ENCODE results near the gene SPTBN5. TPM values are rescaled to one million over a fixed set of nuclear protein-coding genes. Genes with fewer than 3 reads are reported as not detected.

SPTBN5 gene
- polyA plus RNA-seq, 4 donors: 1.3 to 3.6 (median 2.6) TPM

DNA sequence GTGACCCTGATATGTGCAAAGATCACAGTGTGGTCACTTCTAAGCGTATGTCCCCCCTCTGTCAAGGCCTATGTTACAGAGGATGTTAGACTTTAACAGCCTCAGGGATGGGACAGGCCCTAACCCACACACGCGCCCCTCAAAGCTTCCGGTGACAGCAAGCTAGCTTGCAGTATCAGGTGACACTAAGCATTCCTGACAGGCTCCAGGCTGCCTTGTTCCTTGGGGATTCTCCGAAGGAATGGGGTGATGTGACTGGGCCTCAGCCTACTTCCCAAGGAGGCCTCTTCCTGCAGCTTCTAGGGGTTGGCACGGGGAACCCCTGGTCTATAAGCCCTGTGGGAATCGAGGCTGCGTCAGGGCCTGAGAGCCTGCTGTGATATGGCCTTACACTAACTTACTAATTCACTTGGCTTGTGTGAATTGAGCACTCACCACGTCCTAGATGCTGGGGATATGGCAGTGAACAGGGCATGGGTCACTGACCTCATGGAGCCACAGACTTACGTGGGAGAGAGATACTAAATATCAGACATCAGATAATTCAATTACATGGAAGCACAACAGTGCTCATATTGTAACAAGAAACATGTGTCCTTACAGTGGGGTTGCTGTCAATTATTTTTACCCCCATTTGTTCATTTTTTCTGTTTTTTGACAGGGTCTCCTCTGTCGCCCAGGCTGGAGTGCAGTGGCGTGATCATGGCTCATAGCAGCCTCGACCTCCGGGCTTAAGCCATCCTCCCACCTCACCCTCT is 11.4 kb upstream of the SPTBN5 start:
- DNase-seq (ENCODE audit: low read depth in 4 of 4, low spot score in 3 of 4): no peak

DNA sequence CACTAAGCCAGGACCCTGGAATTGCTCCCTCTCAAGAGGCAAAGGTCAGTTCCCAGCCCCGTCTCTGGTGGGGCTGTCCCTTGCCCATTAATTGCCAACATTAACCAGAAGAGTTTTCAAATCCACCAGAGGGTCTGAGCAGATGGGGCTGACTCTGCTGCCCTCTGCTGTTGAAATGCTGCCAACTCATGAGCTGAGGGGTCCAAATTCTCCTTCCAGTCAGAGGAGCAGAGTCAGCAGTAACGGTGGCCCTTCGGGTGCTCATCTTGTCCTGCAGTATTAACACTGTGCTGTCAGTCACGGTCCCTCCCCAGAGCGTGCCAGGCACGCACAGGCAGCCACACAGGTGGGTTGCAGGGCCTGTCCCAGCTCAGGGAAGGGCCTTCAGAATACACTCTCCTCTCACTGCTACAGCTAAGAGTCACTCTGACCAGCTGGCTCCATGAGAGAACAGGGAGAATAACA is 10.7 kb upstream of the SPTBN5 start:
- peak in 3 of 4 donors; percentile 60 to 65 (median 60) for DNase-seq (ENCODE audit: low read depth in 4 of 4, low spot score in 3 of 4)

DNA sequence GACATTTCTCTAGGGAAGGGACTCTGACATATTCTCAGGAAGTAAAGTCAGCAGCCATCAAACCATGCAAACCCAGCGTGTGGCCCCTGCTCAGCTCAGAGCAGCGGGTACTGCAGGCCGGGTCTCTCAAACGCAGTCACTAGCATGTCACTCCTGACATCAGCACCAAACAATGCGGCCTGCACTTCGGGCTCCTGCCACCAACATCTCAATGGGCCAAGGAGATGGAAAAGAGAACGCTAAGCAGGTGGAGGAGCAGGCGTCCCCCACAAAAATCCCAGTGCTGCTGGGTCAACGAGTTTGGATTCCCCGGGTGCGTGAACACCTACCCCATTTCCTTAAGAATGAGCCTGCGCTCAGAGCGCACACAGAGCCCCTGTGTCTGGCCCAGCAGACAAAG is 9.9 kb upstream of the SPTBN5 start:
- no peak for DNase-seq (ENCODE audit: low read depth in 4 of 4, low spot score in 3 of 4)

DNA sequence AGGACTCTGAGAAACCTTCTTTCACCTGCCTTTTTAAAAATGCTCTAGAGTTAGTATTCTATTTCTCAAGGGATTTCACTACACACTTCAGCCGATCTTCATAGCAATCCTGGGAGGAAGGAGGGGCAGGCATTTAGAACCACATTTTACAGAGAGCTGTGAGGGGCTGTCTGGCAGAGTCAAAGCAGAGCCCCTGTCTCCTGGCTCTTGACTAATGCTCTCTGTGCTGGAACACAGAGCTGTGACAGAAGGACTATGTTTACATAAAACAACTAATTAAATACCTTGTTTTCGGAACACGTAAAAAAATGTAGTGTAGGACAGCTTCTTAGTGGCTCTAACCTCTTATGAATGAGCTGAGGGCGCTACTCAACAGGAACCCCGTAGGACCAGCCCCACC is 7.6 kb upstream of the SPTBN5 start:
- no peak for DNase-seq (ENCODE audit: low read depth in 4 of 4, low spot score in 3 of 4)

DNA sequence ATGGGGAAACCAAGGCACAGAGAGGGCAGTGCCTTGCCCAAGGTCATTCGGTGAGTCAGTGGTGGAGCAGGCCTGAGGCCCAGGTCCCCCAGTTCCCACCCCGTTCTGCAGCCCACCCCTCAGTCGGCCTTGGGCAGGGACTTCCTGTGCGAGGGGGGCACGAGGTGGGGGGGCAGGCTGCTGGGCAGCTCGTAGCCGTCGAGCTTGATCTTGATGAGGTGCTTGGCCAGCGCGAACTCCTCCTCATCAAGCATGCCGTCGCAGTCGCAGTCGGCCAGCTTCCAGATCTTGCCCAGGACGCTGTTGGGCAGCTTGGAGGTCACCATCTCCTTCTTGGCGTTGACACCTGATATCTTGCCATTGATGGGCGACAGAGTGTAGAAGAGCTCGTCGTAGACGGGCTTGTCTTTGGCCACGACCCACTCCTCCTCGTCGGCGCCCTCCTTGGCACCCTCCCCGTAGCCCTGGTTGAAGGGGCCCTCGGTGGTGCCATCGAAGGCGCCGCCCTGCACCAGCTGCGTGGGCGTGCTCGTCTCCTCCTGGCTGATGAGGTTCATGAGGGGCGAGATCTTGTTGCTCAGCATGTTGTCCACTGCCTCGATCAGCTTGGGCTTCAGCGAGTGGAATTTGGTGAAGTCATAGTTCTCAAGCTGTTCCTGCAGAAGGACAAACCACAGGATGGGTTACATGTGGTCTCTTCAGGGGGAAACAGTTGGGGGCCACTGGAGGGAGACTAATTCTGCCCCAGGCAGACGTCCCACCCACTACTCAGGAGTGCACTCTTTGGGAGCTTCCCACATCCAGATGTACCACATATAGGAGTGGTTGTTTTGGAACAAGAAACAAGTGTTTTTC is 6.9 kb upstream of the SPTBN5 start:
- DNase-seq (ENCODE audit: low read depth in 4 of 4, low spot score in 3 of 4): no peak

DNA sequence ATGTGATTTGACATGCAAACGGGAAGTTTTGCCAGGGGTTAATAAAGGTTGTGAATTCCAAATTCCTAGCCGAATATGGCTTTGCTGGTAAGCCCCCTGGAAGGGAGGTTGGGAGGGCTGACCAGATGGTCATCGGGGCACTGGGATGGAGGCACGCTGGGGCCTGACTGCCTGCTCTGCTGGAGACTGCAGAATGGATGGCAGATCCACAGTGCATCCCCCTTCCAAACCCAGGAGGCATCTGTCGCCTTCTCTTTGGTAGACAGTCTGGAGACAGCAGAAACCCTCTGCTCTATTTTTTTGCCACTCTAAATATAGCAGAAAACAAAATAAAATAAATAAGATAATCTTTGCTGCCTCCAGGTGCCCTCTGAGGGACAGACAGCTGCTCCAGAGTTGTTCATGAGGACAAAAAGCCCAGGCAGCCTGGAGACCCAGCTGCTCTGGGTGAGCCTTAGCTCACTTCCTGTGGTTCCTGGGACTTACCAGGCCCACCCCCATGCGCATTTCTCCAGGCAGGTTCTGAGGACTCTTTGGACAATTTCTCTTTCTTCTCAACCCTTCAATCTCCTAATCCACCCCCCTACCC is 6.1 kb upstream of the SPTBN5 start:
- no peak for DNase-seq (ENCODE audit: low read depth in 4 of 4, low spot score in 3 of 4)

DNA sequence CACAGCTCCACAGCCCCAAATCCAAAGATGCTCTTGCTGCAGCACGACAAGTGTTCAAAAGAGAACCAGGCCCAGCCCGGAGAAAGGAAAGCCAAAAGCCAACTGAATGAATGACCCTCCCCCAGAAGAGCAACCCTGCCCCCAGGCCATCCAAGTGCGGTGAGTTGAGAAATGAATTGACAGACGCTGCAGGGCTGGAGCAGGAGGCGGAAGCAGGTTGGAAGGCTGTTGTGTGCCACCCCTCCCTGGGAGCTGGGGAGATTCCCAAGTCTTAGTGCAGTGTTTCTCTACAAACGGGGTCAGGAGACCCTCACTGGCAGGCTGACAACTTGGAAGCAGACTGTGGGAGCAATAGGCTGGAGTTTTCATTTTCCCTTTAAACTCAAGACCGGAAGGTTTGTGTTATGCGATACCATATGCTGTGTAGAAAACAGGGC is 3.5 kb upstream of the SPTBN5 start:
- DNase-seq (ENCODE audit: low read depth in 4 of 4, low spot score in 3 of 4): no peak

DNA sequence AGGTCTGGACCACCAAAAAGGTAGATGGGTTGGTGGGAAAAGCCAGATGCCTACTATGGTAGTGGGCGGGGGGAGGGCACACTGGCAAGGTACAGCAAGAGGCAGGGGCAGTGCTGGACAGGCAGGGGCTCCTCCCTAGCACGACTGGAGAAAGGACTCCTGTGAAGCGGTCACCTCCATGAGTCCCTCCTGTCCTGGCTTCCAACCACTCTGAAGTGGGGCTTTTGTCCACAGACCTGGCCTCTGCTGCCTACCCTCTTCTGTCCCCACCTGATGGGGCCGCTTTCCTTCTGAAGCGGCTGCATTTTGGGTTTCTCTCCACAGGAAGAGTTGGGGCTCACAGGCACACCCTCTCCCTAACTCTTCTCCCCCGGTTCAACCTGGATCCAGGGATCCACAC is 2.7 kb upstream of the SPTBN5 start:
- DNase-seq (ENCODE audit: low read depth in 4 of 4, low spot score in 3 of 4): no peak

DNA sequence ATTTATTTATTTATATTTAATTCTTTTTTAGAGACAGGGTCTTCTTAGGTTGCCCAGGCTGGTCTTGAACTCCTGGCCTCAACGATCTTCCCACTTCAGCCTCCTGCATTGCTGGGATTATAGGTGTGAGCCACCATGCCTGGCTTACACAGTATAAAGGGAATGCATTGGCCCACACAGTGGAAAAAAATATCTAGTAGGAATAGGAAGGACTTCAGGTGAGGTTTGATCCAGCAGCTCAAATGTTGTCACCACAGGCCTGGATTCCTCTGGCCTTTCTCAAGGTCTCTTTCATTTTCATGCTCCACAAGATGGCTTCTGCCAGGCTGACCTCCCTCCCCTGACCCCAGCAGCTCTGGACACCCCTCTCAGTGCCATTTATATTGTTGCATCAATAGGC is 2.1 kb upstream of the SPTBN5 start:
- no peak for DNase-seq (ENCODE audit: low read depth in 4 of 4, low spot score in 3 of 4)

DNA sequence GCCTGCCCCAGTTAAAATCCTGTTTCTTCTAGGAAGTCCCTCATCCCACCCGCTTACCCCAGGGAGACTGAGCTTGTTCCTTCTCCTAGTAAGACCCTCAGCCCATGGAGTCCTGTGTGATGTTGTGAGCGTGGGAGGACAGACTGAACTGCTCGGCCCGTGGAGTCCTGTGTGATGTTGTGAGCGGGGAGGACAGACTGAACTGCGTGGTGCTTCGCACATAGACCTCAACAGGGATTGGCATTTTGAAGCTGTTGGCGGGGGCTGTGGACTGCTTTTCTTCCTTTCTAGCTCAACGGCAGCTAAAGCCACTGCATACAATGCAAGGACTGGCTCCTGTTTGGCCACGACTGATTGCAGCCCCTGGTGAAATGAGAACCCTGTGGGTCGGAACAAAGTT is 1.6 kb upstream of the SPTBN5 start:
- DNase-seq (ENCODE audit: low read depth in 4 of 4, low spot score in 3 of 4): no peak

DNA sequence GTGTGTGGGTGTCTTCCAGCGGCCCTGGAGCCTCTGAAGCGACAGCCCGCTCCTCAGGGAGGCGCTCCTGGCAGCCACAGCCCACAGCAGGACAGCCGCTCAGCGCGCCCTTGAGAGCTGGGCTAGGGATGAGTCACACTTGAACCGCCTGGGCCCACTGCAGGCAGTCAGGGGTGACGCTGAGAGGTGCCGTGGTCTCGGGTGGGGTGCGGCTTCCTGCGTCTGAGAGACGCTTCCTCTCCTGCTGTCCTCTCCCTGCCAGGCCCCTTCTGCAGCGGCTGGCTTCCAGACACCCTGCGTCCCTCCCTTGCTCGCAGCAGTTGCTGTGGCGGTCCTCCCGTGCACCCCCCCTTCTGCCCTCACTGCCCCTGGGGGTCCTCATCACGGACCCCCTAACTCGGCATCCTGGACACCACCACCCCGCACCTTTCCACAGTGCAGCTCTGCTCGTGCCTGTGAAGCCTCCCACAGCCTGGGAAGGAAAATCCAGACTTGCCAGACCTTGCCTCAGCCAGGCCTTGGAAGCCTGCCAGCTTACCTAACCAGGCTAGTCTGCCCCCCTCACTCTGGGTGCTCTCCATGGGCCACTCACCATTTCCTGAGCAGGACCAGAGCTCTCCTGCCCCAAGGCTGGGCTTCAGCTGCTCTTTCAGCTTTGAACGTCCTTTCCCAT is 1.1 kb upstream of the SPTBN5 start:
- no peak for DNase-seq (ENCODE audit: low read depth in 4 of 4, low spot score in 3 of 4)

DNA sequence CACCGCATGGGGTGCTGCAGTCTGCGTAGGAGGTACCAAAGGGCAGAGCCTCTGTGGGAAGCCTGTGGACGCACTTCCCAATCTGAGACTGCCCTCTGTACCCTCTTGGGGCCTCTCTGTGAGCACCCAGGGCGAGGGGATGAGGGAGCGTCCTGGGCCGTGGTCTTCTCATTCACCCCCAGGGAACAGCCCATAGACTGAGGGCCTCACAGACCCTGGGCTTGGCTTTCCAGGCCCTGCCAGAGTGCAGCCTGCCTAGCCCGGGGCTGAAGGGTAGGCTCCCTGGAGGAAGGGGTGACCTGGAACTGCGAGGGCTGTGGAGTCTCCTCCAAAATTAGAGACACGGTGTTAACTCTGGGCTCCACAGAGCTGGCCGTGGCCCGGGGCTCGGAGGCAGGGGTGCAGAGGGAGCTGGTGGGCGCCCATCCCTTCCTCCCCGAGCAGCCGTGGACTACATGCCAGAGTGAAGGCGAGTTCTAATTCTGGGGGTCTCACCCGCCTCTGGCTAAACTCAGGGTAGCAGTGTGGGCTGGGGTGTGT is 468 bp upstream of the SPTBN5 start:
- no peak for DNase-seq (ENCODE audit: low read depth in 4 of 4, low spot score in 3 of 4)

DNA sequence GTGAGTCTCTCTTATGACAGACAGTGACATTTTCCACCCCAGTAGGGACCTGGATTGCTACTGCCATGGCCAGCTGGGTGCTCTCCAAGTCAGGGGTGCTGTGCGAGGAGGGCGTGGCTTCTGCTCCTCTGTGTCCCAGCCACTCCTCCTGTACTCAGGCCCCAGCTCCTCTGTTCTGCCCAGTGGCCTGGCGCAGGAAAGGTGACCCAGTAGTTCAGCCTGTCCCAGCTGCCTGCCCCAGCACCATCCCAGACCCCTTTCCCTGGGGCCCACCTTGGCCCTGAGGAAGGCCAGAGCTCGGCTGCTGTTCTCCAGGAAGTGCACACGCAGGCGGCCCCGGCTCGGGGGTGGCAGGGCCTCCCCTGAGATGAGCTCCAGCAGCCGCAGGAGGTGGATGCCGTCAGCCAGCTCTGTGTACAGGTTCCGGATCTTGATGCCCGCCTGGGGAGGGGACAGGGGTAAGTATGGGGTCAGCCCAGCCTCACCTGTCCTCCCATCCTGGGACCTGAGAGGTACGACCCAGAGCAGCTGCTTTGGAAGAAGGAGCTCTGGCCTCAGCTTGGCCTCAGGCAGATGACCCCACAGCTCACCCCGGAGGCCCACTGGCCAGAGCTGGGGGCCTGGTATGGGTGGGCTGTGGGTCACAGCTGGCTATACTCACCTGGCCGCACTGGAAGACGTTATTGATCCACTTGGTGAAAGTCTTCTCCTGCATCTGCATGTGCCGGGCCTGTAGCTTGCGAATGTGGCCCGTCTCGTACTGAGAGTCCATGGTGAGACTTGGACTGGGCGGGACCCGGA is 1.0 kb downstream of the SPTBN5 start:
- no peak for DNase-seq (ENCODE audit: low read depth in 4 of 4, low spot score in 3 of 4)

DNA sequence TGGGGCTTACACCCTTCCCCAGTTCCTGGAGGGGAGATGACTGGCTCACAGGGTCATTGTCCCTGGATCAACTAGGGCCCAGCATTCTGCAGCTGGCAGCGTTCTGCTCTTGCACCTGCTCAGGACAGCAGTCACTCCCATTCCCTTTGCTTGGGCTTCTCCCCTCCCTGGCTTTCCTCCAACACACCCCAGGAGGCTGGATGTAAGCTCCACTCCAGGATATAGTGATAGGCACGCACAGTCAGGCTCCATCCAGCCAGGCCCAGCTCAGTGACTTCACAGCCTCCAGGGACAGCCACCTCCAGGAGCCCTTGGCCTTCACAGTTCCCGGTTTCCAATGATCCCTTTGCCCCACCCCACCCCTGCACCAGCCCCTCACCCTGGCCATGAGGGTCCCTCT is 1.9 kb downstream of the SPTBN5 start:
- DNase-seq (ENCODE audit: low read depth in 4 of 4, low spot score in 3 of 4): no peak

DNA sequence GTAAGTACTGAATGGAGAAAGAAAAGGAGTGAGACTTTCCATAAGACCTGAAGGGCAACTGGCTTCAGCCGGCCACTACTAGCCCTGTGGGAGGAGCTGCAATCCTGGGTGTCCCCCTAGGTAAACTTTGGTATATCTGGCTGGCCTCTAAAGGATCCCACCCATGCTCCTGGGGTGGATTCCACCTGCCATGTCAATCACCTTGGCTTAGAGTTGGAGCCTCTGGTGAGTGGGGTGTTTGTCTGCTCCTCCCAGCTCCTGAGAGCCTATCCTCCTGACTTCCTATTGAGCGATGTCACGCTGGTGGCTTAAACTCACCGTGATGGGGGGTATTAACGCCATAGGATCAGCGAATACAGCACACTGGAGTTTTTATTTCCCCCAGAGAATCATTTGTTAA is 2.6 kb downstream of the SPTBN5 start:
- no peak for DNase-seq (ENCODE audit: low read depth in 4 of 4, low spot score in 3 of 4)

DNA sequence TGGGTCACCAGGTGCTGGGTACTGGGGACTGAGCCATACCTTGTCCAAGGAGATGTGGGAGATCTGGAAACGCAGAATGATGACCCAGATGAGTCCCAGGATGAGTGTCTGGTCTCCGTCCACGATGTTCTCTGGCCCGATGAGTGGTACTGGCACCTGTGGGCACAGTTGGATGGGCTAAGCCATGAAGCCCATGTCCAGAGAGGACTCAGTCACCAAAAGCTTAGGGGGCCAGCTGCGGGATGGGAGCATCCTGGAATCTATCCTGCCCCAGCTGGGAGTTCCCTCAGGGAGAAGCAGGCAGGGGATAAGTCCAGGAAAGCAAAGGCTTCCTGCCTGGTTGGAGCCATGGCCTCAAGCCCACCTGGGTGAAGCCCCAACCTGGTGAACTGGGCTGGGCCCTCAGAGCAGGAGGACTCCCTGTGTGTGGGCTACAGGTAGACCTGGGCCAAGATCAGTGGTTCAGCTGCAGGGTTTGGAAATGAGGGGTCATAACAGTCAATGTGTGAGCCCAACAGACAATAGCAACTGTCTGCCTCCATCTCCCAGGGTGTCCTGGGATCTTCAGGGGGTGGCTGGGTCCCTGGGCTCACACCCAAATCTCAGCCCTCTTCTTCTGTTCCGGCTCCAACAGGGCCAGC is 3.7 kb downstream of the SPTBN5 start:
- no peak for DNase-seq (ENCODE audit: low read depth in 4 of 4, low spot score in 3 of 4)

DNA sequence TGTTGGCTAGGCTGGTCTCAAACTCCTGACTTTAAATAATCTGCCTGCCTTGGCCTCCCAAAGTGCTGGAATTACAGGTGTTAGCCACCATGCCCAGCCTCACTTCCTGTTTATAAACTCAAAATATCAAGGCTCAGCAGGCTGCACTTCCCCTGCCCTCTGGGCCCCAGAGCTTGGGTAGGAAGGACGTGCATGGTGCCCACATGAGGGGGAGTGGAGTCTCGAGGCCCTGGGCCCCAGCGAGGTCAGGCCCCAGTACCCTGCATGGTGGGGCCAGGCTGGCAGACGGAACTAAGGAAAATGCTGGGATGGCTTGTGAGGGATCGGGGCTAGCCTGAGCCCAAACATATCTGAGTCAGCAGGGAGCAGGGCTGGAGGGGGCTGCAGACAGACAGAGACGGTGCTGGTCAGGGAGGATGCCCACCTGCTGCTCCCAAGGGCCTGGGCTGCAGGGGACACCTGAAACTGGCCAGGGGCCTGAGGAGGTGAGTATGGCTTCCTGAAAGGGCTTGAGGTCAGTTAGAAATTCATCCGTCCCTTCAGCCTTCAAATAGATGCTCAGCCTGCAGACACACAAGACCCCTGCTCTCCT is 5.1 kb downstream of the SPTBN5 start:
- DNase-seq (ENCODE audit: low read depth in 4 of 4, low spot score in 3 of 4): no peak

DNA sequence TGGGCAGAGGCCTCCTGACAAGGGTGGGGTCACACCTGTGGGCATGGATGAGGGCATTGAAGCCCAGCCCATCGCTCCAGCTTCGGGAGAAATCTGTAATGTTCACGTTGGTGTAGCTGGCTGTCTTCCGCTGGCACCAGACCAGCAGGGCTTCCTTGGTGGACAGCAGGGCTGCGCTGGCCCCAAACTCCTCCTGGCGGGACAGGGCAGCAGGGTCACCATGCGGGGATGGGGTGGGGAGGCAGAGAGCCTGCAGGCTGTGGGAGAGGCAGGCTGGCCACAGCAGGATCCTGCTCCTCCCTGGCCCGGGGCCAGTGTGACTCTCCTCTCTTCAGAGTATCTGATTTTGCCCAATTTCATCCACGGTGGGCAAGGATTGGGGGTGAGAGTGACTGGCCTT is 6.0 kb downstream of the SPTBN5 start:
- DNase-seq (ENCODE audit: low read depth in 4 of 4, low spot score in 3 of 4): no peak

DNA sequence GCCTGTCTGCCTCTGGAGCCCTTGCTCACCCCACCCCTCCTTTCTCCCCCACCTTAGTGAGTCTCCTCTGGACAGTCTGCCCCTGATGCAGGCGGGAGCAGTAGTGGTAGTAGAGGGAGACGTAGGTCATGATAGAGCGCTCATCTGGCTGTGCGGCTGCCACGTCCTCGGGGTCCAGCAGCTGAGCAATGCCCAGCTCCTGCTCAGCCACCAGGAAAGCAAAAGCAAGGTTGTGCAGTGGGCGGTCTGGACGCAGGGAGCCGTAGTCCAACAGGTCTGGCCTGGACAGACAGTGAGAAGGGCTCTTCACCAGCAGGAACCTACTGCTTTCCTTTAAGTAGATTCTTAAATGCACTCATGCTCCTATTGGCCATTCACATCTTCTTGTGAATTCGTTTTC is 6.7 kb downstream of the SPTBN5 start:
- DNase-seq (ENCODE audit: low read depth in 4 of 4, low spot score in 3 of 4): no peak

Data from left renal pelvis (tissue), 4 donors.